A549 (cell line): ENCODE data around the gene KLHL41. TPM values are rescaled to one million over a fixed set of nuclear protein-coding genes. Genes with fewer than 3 reads are reported as not detected.

Source experiments
- ATAC-seq, 2 experiments: fragments of 200-7000 bp in 1 of 2; fragments of >200 bp in 1 of 2; cut with Nextera tagmentation in 1 of 2; cut with Tn5 transposase in 1 of 2; 3 replicates each; pipeline versions ENCODE4 v1.8.0 to v1.9.1; 2018 to 2020; ENCODE audit warnings: mild to moderate bottlenecking in 1 of 2, moderate library complexity in 1 of 2
- CTCF ChIA-PET: fragments of 300-600 bp; sonication (Branson Sonifier 250); formaldehyde crosslinking; extraction: SDS; loops from one replicate; lab custom pipeline; 2021; ENCODE audit warnings: antibody characterized with exemption, inconsistent platforms; lab: Yijun Ruan, JAX
- POLR2A ChIA-PET: fragments of 350-600 bp; formaldehyde crosslinking; extraction: SDS; loops from one replicate; lab custom pipeline; 2021; ENCODE audit warnings: antibody characterized with exemption, inconsistent platforms; lab: Yijun Ruan, JAX
- DNase-seq, 2 experiments: peaks; one replicate each; pipeline versions ENCODE4 v3.0.0 to v3.0.0-alpha.2; 2011 to 2016; ENCODE audit warnings: low read depth in 1 of 2, low spot score in 1 of 2
- FAIRE-seq: peaks from 2 replicates; lab custom pipeline; 2011; peaks lifted over from hg19 to GRCh38; lab: Jason Lieb, UNC
- H3K27ac ChIP-seq, 2 experiments: fragments of >200 bp; sonication (Bioruptor Twin); formaldehyde crosslinking; 3 replicates each; pipeline ENCODE4 v1.5.1; 2016 to 2017
- H3K4me1 ChIP-seq: fragments of >200 bp; sonication (Bioruptor Twin); formaldehyde crosslinking; 3 replicates; pipeline ENCODE4 v1.6.1; 2016
- H3K4me2 ChIP-seq: fragments of >200 bp; sonication (Bioruptor Twin); formaldehyde crosslinking; 3 replicates; pipeline ENCODE4 v1.6.1; 2016
- H3K4me3 ChIP-seq: fragments of >200 bp; sonication (Bioruptor Twin); formaldehyde crosslinking; 3 replicates; pipeline ENCODE4 v1.5.1; 2016
- H3K9me3 ChIP-seq: fragments of >200 bp; sonication (Bioruptor Twin); formaldehyde crosslinking; 3 replicates; pipeline ENCODE4 v1.6.1; 2016
- CBX2 ChIP-seq: fragments of 200-600 bp; sonication (generic); IDR thresholded peaks from 2 replicates; pipeline ENCODE4 v1.6.1; 2016; ENCODE audit warnings: low read depth, mild to moderate bottlenecking, borderline replicate concordance
- CHD4 ChIP-seq: fragments of 200-600 bp; sonication (generic); IDR thresholded peaks from 2 replicates; pipeline ENCODE4 v1.6.1; 2016; ENCODE audit warnings: antibody characterized with exemption, mild to moderate bottlenecking, borderline replicate concordance
- EHF ChIP-seq: fragments of 250-450 bp; sonication (Bioruptor Pico); IDR thresholded peaks from 2 replicates; pipeline ENCODE4 v1.5.0; 2020; ENCODE audit warnings: mild to moderate bottlenecking
- EHMT2 ChIP-seq: fragments of 200-600 bp; sonication (generic); IDR thresholded peaks from 2 replicates; pipeline ENCODE4 v1.6.1; 2016; ENCODE audit warnings: antibody characterized with exemption, low read depth, mild to moderate bottlenecking, moderate library complexity
- EP300 ChIP-seq, 2 experiments: fragments of >200 bp; sonication (Bioruptor Twin); formaldehyde crosslinking; IDR thresholded peaks; 2 replicates in 1 of 2; 3 replicates in 1 of 2; pipeline ENCODE4 v1.6.1; 2016 to 2017
- ESRRA ChIP-seq: fragments of 150-350 bp; IDR thresholded peaks from 2 replicates; pipeline ENCODE4 v1.6.1; 2014; ENCODE audit warnings: mild to moderate bottlenecking, low read length, borderline replicate concordance
- FOXS1 ChIP-seq: fragments of 250-450 bp; sonication (Bioruptor Pico); IDR thresholded peaks from 2 replicates; pipeline ENCODE4 v1.5.0; 2020; ENCODE audit warnings: mild to moderate bottlenecking, moderate library complexity
- HEYL ChIP-seq: fragments of 250-450 bp; sonication (Bioruptor Pico); IDR thresholded peaks from 2 replicates; pipeline ENCODE4 v1.8.0; 2021; ENCODE audit warnings: mild to moderate bottlenecking, moderate library complexity
- HMGXB4 ChIP-seq: fragments of 250-450 bp; sonication (Bioruptor Pico); IDR thresholded peaks from 2 replicates; pipeline ENCODE4 v1.5.0; 2021; ENCODE audit warnings: mild to moderate bottlenecking, moderate library complexity, borderline replicate concordance
- HOXB5 ChIP-seq: fragments of 250-450 bp; sonication (Bioruptor Pico); IDR thresholded peaks from 2 replicates; pipeline ENCODE4 v1.5.0; 2020; ENCODE audit warnings: mild to moderate bottlenecking, moderate library complexity
- JUNB ChIP-seq: fragments of >200 bp; sonication (Bioruptor Twin); formaldehyde crosslinking; IDR thresholded peaks from 2 replicates; pipeline ENCODE4 v1.6.1; 2016
- KDM1A ChIP-seq: fragments of 200-600 bp; sonication (generic); IDR thresholded peaks from 2 replicates; pipeline ENCODE4 v1.6.1; 2016; ENCODE audit warnings: low read depth, mild to moderate bottlenecking
- MAX ChIP-seq: IDR thresholded peaks from 2 replicates; pipeline ENCODE4 v1.6.1; 2012
- RAD21 ChIP-seq, 2 experiments: fragments of >200 bp in 1 of 2; sonication (Bioruptor Twin) in 1 of 2; formaldehyde crosslinking in 1 of 2; IDR thresholded peaks in 1 of 2; conservative IDR thresholded peaks in 1 of 2; 2 replicates in 1 of 2; 3 replicates in 1 of 2; pipeline ENCODE4 v1.6.1; 2012 to 2018; ENCODE audit warnings: inconsistent platforms in 1 of 2
- RARB ChIP-seq: fragments of 250-450 bp; sonication (Bioruptor Pico); IDR thresholded peaks from 2 replicates; pipeline ENCODE4 v1.8.0; 2021; ENCODE audit warnings: mild to moderate bottlenecking, moderate library complexity
- RFX5 ChIP-seq: fragments of 450-650 bp; IDR thresholded peaks from 2 replicates; pipeline ENCODE4 v1.7.1; 2014; ENCODE audit warnings: antibody characterized with exemption, mild to moderate bottlenecking, moderate library complexity
- SMC3 ChIP-seq: fragments of >200 bp; sonication (Bioruptor Twin); formaldehyde crosslinking; IDR thresholded peaks from 3 replicates; pipeline ENCODE4 v1.6.1; 2018; ENCODE audit warnings: inconsistent platforms
- SREBF2 ChIP-seq: fragments of 450-650 bp; IDR thresholded peaks from 2 replicates; pipeline ENCODE4 v1.6.1; 2014; ENCODE audit warnings: mild to moderate bottlenecking, moderate library complexity
- TFCP2L1 ChIP-seq: fragments of 250-450 bp; sonication (Bioruptor Pico); IDR thresholded peaks from 2 replicates; pipeline ENCODE4 v1.5.0; 2021; ENCODE audit warnings: mild to moderate bottlenecking
- ZFP36 ChIP-seq: fragments of 450-650 bp; IDR thresholded peaks from 2 replicates; pipeline ENCODE4 v1.6.1; 2014; ENCODE audit warnings: borderline replicate concordance; ENCODE audit not compliant: partially characterized antibody
- ZNF302 ChIP-seq: fragments of 250-450 bp; sonication (Bioruptor Pico); IDR thresholded peaks from 2 replicates; pipeline ENCODE4 v1.9.0; 2021; ENCODE audit warnings: inconsistent platforms, mild to moderate bottlenecking, moderate library complexity
- ZSCAN20 ChIP-seq: fragments of 250-450 bp; sonication (Bioruptor Pico); IDR thresholded peaks from 2 replicates; pipeline ENCODE4 v1.8.0; 2022; ENCODE audit warnings: mild to moderate bottlenecking, moderate library complexity
- WGBS: methylation state at CpG from one replicate; pipeline ENCODE4 v1.1.6; 2017; ENCODE audit errors: missing lambda C conversion rate; 5-methylcytosine and 5-hydroxymethylcytosine counted together
- polyA plus RNA-seq, 4 experiments: library from polyadenylated mRNA; depleted of rRNA in 3 of 4; stranded (reverse); fragments of >200 nt; fragmentation: RNase III in 1 of 4; extraction: RNeasy Plus Mini Kit Qiagen cat#74134 plus additional on column Dnase treatment in 1 of 4; gene quantifications; 2 replicates in 3 of 4; 3 replicates in 1 of 4; pipeline ENCODE4 v1.2.3, GENCODE V29; 2011 to 2017
- TF ChIP-seq, protein P1 (sequence below): fragments of >200 bp; sonication (Bioruptor Twin); formaldehyde crosslinking; IDR thresholded peaks from 3 replicates; pipeline ENCODE4 v1.5.1; 2016
- TF ChIP-seq, protein P2 (sequence below): IDR thresholded peaks from 2 replicates; pipeline ENCODE4 v1.6.1; 2012; ENCODE audit warnings: low read depth, borderline replicate concordance
- TF ChIP-seq, protein P3 (sequence below): fragments of 150-350 bp; IDR thresholded peaks from 2 replicates; pipeline ENCODE4 v1.6.1; 2014; ENCODE audit warnings: low read depth, mild to moderate bottlenecking, low read length
- TF ChIP-seq, protein P4 (sequence below): IDR thresholded peaks from 2 replicates; pipeline ENCODE4 v1.6.1; 2012

KLHL41 gene
- polyA plus RNA-seq, 2 of the 4 experiments (the other 2 are of a cell fraction), result 0.06 to 0.08 TPM

DNA sequence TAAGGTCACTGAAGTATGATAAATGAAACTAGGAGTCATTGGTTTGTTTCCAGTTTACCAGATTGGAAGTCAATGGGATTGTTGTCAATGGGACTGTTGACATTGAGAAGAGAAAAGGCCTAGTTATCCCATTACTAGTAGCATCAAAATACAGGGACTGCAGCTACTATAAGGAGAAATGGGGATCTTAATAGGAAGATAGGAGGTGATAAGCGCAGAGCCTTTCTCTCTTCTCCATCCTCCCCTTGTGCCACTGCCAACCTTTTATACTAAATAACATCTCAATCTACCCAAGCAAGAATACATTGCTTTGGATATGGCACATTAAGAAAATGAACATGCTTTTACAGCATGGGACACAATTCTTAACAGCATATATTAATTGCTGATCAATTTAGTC lies 40.7 kb upstream of the KLHL41 start (continued):
- TF ChIP-seq, protein P1, sequence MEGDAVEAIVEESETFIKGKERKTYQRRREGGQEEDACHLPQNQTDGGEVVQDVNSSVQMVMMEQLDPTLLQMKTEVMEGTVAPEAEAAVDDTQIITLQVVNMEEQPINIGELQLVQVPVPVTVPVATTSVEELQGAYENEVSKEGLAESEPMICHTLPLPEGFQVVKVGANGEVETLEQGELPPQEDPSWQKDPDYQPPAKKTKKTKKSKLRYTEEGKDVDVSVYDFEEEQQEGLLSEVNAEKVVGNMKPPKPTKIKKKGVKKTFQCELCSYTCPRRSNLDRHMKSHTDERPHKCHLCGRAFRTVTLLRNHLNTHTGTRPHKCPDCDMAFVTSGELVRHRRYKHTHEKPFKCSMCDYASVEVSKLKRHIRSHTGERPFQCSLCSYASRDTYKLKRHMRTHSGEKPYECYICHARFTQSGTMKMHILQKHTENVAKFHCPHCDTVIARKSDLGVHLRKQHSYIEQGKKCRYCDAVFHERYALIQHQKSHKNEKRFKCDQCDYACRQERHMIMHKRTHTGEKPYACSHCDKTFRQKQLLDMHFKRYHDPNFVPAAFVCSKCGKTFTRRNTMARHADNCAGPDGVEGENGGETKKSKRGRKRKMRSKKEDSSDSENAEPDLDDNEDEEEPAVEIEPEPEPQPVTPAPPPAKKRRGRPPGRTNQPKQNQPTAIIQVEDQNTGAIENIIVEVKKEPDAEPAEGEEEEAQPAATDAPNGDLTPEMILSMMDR, result no peak
- TF ChIP-seq EHMT2, result no peak
- TF ChIP-seq ZNF302, result no peak
- TF ChIP-seq, protein P2, sequence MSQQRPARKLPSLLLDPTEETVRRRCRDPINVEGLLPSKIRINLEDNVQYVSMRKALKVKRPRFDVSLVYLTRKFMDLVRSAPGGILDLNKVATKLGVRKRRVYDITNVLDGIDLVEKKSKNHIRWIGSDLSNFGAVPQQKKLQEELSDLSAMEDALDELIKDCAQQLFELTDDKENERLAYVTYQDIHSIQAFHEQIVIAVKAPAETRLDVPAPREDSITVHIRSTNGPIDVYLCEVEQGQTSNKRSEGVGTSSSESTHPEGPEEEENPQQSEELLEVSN, result no peak

- FAIRE-seq (no peak), ATAC-seq (no peak)
- POLR2A ChIA-PET, result no interaction called here
- 78% methylated on average over 3 of the region's 3 CpGs for WGBS
- no peak overlapping the region for H3K27ac ChIP-seq
- no peak overlapping the region for H3K4me3 ChIP-seq
- TF ChIP-seq, protein P2, result no peak
- TF ChIP-seq EHF (no peak), ZFP36 (no peak), HOXB5 (CRISPR knock-in tag) (no peak), FOXS1 (no peak), RARB (CRISPR knock-in tag) (no peak), CHD4 (no peak), CBX2 (no peak), SREBF2 (no peak), JUNB (no peak), EP300 (IDR thresholded peaks at IDR 0.05) (no peak), RAD21 (conservative IDR thresholded peaks at IDR 0.05 in 1 of 2, IDR thresholded peaks at IDR 0.05 in 1 of 2) (no peak)
- TF ChIP-seq, protein P3, sequence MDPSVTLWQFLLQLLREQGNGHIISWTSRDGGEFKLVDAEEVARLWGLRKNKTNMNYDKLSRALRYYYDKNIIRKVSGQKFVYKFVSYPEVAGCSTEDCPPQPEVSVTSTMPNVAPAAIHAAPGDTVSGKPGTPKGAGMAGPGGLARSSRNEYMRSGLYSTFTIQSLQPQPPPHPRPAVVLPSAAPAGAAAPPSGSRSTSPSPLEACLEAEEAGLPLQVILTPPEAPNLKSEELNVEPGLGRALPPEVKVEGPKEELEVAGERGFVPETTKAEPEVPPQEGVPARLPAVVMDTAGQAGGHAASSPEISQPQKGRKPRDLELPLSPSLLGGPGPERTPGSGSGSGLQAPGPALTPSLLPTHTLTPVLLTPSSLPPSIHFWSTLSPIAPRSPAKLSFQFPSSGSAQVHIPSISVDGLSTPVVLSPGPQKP, result no peak
- TF ChIP-seq, all 56 proteins: peak for 0
- Histone ChIP-seq H3K4me1 (no peaks in the 10 kb centered on the region), H3K9me3 (no peaks in the 10 kb centered on the region), H3K4me2 (no peak overlapping the region)
- CTCF ChIA-PET, result no interaction called here
- DNase-seq, result no peak
These were observed 39.4 kb upstream of the KLHL41 start for GRCh38 chr2:169469952-169470572.

GRCh38 chr2:169472249-169472648 lies 37.3 kb upstream of the KLHL41 start:
- no peak for ATAC-seq
- TF ChIP-seq, protein P2, result no peak
- TF ChIP-seq RARB (CRISPR knock-in tag) (no peak), MAX (no peak), TFCP2L1 (no peak), EHMT2 (no peak), RAD21 (conservative IDR thresholded peaks at IDR 0.05 in 1 of 2, IDR thresholded peaks at IDR 0.05 in 1 of 2) (no peak), ESRRA (no peak), RFX5 (no peak), KDM1A (no peak), ZNF302 (no peak), JUNB (no peak), HEYL (no peak), SMC3 (no peak), SREBF2 (no peak), HMGXB4 (CRISPR knock-in tag) (no peak), ZSCAN20 (CRISPR knock-in tag) (no peak)
- TF ChIP-seq, protein P4, sequence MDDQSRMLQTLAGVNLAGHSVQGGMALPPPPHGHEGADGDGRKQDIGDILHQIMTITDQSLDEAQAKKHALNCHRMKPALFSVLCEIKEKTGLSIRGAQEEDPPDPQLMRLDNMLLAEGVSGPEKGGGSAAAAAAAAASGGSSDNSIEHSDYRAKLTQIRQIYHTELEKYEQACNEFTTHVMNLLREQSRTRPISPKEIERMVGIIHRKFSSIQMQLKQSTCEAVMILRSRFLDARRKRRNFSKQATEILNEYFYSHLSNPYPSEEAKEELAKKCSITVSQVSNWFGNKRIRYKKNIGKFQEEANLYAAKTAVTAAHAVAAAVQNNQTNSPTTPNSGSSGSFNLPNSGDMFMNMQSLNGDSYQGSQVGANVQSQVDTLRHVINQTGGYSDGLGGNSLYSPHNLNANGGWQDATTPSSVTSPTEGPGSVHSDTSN, result no peak
- H3K27ac ChIP-seq, result no peak overlapping the region
- no peak for DNase-seq
- no peak overlapping the region for H3K4me2 ChIP-seq
- ChIA-PET CTCF (no interaction called here), POLR2A (no interaction called here)
- no peaks in the 10 kb centered on the region for H3K4me1 ChIP-seq
- no peak overlapping the region for H3K4me3 ChIP-seq
- no peaks in the 10 kb centered on the region for H3K9me3 ChIP-seq
- FAIRE-seq, result no peak
- WGBS, result 33% methylated on average over 1 of the region's 1 CpG
